ENCODE results near the gene SULT1A1. TPM values are rescaled to one million over a fixed set of nuclear protein-coding genes. Genes with fewer than 3 reads are reported as not detected.

SULT1A1 gene
- total RNA-seq, result 4.6 and 5.2 TPM in 2 replicates

GRCh38 chr16:28609631-28610594 is at the start of gene SULT1A1:
Gene SULT1A1, minus strand, starts transcription at chr16:28610044. Its CDS starts 1,189 bp downstream, at chr16:28608855.

GRCh38 chr16:28637765-28638164 is 27.9 kb upstream of the SULT1A1 start, which contains the start of gene NPIPB8:
Gene NPIPB8, plus strand, starts transcription at chr16:28638065. Its CDS starts 296 bp downstream, at chr16:28638361.

GRCh38 chr16:28596840-28597691 is 12.8 kb downstream of the SULT1A1 start, which contains the start of gene SULT1A2:
Gene SULT1A2, minus strand, starts transcription at chr16:28597050. Its CDS starts 1,120 bp downstream, at chr16:28595930.

Other genes with a start within 250 kb of the SULT1A1 start
- 0.71 TPM in 1 of 2 replicates, not detected in the other for gene NPIPB6, start 246.5 kb downstream of the SULT1A1 start, total RNA-seq
- gene EIF3CL, start 206.2 kb downstream of the SULT1A1 start, total RNA-seq, result 112 and 116 TPM in 2 replicates
- gene NPIPB7, start 137.7 kb downstream of the SULT1A1 start, total RNA-seq, result not detected in 2 replicates
- 16.1 and 19.0 TPM in 2 replicates for gene CLN3, start 118.0 kb downstream of the SULT1A1 start, total RNA-seq
- not detected in 2 replicates for gene APOBR, start 115.4 kb downstream of the SULT1A1 start, total RNA-seq
- not detected in 2 replicates for gene IL27, start 103.2 kb downstream of the SULT1A1 start, total RNA-seq
- 28.7 and 29.1 TPM in 2 replicates for gene NUPR1, start 71.1 kb downstream of the SULT1A1 start, total RNA-seq
- 11.2 and 14.7 TPM in 2 replicates for gene SGF29, start 56.1 kb downstream of the SULT1A1 start, total RNA-seq
- gene SULT1A2, start 13.0 kb downstream of the SULT1A1 start, total RNA-seq, result 0.58 TPM in 1 of 2 replicates, not detected in the other
- gene NPIPB8, start 28.0 kb upstream of the SULT1A1 start, total RNA-seq, result not detected in 2 replicates
- 127 and 137 TPM in 2 replicates for gene EIF3C, start 101.4 kb upstream of the SULT1A1 start, total RNA-seq
- not detected in 2 replicates for gene NPIPB9, start 141.7 kb upstream of the SULT1A1 start, total RNA-seq
- 45.6 and 60.1 TPM in 2 replicates for gene ATXN2L, start 213.0 kb upstream of the SULT1A1 start, total RNA-seq
- 204 and 207 TPM in 2 replicates for gene TUFM, start 236.3 kb upstream of the SULT1A1 start, total RNA-seq

All from myometrial cell (primary cell).